ENCODE measurements around the gene NRXN2.

- no peak for TF ChIP-seq POLR2A (IDR thresholded peaks at IDR 0.05; ENCODE audit: extremely low read depth, insufficient read length)
- no peak for TF ChIP-seq CTCF (IDR thresholded peaks at IDR 0.05; ENCODE audit: low read depth, low read length)
Measured at GRCh38 chr11:64661614-64662013, 61.4 kb downstream of the NRXN2 start.
